Cortex of kidney (tissue), 1 donor: ENCODE data around the gene RBKS.
A peak's percentile ranks its signal among the peaks of the same experiment; 100 is the strongest.

Experiments used
- DNase-seq: peaks from one replicate; lab custom pipeline; 2025; lab: John Stamatoyannopoulos, UW

Gene RBKS

GRCh38 chr2:27890146-27890923 lies at the start of gene RBKS, which contains the start of gene BABAM2:
Gene RBKS (minus strand): TSS chr2:27890387. CDS start chr2:27890345, 42 bp downstream.
Gene BABAM2 (plus strand): TSS chr2:27890729. CDS start chr2:27894557, 3,828 bp downstream.
- peak; percentile 30 for DNase-seq

DNA sequence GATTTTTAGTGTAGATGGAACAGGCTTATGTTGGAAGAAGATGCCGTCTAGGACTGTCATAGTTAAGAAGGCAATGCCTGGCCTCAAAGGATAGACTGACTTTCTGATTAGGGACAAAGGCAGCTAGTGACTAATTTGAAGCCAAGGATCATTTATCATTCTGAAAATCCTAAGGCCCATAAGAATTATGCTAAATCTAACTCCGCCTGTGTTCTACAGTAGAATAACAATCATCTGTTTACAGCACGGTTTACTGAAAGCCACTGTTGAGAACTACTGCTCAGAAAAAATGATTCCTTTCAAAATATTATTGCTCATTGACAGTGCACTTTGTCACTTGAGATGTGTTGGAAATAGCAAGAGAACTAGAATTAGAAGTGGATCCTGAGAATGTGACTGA lies 44.8 kb upstream of the RBKS start:
- no peak for DNase-seq

DNA sequence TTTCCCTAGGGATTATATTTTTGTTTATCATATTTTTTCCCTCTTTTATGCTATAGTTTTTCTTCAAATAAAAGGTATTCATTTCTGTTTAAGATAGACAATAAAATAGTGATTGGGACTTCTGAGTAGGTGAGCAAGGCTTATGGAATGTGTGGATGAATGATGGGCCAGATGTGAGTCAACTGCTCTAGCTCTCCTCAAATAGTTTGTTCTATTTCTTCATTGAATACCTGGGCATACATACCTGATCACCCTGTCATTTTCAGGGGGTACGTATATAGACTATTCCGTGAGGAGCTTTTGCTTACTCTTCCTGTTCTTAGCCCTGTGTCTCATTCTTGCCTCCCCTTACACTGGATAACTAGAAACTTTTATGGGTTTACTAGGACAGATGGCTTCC lies 42.2 kb upstream of the RBKS start:
- DNase-seq: no peak

- DNase-seq: no peak
Measured at GRCh38 chr2:27931361-27931950, 41.3 kb upstream of the RBKS start.

DNA sequence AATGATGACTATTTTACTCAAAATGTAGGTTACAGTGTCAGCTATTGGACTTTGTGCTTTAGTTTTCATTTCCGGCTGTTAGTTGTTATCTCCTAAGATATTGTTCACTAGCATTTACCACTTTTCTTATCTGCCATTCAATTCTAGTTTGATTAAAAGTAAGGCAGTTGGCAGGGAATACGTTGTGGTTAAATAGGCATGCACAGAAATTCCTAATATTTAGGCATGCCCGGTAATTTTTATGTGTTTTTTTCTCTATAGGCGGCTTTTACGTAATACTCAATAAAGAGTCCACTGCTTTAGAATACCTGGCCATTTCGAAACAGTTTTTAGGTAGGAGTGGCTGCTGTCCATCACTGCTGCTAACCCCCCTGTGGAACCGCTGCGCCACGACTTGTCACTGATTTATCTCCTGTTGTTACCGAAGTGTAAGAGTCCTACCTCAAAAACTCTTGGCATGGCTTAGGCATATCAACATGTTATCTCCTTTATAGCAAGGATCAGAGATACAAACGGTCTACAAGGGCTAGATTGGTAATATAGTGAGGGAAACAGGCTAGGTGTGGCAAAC lies 39.8 kb upstream of the RBKS start:
- no peak for DNase-seq

GRCh38 chr2:27925766-27926472 lies 35.7 kb upstream of the RBKS start:
- DNase-seq: no peak

DNA sequence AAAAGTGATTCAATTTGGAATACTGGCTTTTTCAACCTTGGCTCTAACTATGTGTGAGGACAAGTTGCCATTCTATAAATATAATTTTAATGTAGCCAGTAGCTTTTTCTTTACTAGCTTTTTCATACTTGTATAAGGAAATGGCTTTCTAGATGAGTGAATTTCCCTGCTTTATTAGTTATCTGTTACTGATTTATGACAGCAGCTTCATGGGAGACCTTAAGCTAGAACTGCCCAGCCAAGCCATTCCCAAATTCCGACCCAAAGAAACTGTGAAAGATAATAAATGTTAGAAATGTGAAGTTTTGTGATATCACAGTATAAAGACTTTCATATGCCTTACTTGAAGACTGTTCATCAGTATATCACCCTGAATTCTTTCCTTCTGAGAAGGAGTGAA lies 32.7 kb upstream of the RBKS start:
- DNase-seq: no peak

DNA sequence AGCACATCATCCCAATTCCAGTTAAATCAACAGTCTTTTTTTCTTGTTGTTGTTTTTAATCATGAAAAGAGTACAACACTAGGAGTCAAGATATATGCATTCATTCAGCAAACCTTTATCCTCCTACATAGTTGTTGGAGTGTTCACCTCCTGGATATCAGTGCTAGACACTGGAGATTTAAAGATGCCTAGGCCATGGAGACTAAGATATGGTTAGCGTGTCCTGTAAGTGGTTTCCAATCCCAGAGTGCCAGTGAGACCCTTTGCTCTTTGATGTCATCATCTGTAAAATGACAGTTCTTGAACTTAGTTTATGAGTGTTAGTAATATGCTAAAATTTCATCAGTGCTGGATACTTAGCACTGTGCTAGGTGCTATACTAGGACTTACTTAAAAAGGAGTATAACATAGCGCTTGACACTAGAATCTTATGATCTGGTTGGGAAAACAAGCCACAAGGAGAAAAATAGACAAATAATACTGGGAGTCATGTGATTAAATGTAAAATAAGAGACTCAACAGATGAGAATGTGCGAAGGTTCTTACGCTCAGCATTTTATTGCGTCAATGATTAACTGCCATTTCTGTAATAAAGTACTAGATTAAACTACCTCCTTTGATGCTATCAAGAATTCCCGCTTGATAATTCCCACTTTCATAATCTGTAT lies 31.8 kb upstream of the RBKS start:
- DNase-seq: no peak

- no peak for DNase-seq
Measured at GRCh38 chr2:27921424-27921823, 31.2 kb upstream of the RBKS start.

DNA sequence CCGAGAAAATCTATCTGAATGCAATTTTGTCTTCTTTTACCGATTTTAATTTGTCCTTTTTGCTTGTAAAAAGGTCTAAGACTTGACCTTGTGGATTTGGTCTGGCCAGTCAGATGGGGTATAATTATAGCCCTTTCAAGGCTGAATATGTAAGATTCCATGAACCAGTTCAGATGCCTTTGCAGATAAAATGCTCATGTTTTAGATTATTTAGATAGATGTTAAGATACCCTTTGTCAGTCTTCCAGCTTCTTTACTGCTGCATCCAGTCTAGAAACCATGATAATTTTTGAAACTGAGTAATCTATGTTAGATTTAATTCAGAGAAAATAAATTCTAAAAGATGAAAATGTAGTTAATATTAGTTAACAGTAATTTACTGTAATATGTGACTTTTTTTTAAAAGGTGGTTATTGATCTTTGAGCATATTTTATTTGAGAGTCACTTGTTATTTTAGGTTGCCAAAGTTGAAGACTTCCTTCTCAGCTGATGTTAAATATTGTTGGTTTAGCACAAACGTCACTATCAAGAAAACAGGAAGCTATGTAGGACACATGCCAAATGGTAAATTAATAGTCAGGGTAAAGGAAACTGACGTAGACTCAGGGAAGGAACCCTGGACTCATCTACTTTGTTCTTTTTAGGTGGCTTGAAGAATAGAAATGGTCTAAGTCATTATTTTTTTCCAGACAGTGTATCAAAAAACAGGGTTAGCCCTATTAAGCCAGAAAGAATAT lies 30.1 kb upstream of the RBKS start:
- no peak for DNase-seq

DNA sequence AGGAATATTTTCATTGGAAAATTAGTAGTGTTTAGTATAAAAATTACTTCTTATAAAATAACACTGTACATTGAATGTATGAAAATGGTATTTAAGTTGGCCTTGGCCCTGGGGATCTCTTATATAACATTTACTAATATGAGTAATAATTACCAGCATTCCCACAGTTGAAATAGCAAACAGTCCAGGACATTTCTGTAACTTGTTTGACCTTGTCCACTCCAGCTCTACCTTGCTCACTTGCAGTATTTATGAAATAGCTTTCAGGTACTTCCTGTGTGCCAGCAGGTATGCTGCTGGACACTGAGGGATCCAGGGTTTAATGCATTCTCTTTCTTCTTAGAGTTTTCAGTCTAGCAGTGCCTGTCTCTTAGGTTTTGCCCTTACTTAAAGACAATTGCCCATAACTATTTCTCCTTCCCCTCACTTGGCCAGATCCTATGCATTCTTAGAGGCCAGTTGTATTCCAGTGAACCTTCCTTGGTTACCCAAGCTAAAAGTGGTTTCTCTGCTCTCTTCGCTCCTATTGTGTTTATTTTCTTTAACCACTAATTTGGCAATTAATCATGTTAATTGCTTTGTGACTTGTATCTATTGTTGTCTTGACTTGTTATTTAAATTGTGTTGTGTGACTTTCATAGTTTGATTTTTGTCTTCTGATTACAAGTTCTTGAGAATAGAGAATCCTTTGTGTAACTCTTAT lies 26.3 kb upstream of the RBKS start:
- DNase-seq: no peak

GRCh38 chr2:27915874-27916273 lies 25.7 kb upstream of the RBKS start:
- no peak for DNase-seq

DNA sequence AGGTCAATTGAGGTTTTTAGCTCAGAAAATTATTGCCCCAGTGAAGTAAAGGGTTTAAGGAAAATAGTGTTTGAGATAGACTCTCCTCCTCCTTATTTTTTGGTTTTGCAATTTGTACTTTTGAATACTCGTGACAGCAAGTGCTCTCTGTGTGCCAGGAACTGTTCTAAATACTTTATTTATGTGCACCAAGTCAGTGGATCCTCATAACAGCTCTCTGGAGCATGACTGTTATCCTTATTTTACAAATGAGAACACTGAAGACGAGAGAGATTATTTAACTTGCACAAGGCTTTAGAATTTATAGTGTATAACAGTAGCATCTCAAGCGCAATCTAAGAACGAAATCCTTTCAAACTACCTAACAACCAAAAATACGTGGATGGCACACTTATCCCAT lies 25.0 kb upstream of the RBKS start:
- no peak for DNase-seq

DNA sequence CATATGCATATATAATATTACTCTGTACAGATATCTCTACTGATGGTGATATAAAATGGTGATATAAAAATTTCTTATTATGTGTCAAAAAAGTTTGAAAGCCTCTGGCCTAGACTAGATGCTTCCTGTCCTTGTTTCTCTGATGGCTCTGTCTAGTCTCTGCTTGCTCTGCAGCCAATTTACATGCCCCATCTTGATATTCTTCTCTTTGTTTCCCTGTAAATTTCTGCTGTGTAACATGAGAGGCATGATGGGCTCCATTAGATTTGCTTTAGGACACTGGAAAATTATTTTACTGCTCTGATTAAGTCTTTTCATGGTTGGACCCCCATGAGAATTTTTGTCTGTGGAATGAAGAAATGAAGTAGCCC lies 24.6 kb upstream of the RBKS start:
- DNase-seq: no peak

DNA sequence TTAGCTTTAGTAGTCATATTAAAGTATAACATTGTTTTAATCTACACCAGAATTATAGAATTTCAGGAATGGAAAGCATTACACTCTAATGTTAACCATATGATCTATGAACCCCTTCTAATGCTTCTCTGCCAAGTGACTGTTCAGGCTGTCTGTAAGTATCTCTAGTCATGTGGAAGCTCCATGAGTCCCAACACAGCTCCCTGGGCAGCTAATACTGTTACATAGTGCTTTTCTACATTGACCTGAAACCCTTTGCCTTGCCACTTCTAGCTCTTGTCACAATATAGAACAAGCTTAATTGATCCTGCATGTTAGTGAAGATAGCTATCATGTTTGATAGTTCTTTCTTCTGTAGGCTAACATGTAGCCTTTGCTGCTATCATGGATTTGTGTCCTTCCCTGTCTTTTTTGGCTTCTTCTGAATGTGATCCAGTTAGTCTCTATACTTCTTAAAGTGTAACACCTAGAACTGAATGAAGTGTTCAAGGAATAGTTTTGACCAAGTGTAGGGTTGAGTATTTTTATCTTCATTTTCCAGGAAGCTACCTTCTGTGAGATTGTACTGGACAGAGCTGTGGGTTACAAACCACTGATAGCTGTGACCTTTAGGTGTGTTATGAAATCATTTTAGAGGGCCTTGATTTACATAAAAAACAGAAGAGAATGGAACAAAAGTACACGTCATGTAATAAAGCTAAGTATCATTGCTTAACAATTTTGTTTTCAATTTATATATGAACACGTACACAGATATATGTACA lies 24.0 kb upstream of the RBKS start:
- DNase-seq: no peak

DNA sequence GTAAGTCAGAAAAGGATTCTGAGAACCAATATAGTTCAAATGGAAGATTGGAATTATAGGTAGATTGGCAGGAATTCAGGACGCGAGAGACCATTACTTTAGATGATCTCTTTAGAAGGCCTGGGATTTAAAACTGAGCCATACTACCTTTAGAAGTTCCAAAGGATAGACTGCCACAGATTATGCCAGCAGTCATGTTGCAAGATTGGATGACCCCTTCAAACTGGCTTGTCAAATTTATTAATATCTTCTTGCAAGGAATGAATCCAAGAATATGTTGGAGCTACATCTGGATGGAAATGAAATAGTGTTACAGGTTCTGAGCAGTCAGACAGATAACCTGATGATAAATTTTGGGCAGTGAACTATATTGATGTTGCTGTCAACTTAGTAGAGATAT lies 22.3 kb upstream of the RBKS start:
- no peak for DNase-seq

DNA sequence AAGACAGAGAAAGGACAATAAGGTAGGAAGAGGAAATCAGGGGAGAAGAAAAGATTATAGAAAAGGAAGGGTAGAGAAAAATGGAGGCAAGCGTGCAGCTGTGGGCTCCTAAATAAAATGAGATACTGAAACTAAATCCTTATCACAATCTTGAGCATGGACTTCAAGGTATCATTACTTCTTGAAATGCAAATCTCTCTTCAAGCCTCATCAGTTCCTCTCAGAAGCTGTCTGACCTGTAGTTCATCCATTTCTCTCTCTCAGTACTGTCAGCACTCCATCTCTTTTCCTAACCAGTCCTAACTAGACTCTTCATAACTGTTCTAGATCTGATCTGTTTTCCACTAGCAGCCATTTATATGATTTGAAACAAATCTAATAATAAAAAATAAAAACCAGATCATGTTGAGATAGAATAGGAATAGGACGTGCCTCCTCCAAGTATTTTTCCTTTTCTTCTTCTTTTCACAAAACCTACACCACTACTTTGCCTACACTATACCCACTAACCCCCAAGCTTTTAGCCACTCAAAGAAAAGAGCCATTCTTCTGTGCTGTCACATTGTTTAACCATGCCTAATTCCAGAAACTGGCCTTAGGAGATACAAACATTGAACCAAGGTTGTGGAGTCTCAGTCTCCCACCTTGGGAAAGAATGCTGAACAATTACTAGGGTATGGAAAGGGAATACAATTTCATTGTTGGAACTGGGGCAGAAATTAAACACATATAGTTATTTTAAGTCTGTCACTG lies 21.4 kb upstream of the RBKS start:
- no peak for DNase-seq

DNA sequence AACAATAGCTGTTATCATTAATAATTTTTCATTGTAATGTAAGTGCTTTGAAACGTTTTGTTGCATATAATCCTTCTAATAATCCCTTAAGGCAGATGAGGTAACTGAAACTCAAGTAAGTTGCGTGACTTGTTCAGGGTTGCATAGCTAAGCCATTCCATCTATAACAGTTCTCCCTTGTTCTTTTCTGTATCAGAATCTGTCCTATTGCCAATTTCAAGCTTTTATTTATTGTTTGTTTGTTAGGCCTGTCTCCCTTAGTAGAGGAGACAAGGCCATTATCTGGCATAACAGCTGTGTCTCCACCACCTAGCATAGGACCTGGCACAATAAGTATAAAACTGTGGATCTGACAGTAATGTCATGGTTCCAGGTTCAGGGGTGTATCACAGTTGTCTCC lies 19.7 kb upstream of the RBKS start:
- no peak for DNase-seq

- no peak for DNase-seq
Measured at GRCh38 chr2:27907547-27907946, 17.4 kb upstream of the RBKS start.
